IPS-11a (cell line): Measurements from ENCODE around the gene BNIP3.

Experiments used
- H3K4me3 ChIP-seq: one replicate; pipeline ENCODE4 v1.5.1; 2013; ENCODE audit warnings: low read depth, low read length, control low read depth

Gene BNIP3

DNA sequence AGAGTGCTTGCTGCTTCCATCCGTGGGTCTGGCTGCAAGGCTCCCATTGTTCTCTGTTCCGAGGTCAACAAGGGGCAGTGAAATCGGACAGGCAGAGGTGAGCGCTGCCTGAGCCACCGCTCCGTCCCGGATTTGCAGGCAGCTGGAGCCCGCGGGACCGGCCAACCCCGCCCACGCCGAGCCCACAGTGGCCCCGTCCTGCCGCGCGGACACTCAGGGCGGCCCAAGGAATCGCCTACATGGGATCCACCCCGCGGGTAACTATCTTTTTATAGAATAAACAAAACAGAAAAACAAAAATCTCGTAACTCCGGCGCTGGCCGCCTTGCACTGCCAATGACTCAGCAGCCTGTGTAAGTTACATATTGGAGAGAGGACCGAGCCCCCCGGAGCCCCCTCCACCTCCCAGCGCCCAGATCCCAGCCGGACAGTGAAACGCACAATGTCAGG, 1.9 kb downstream of the BNIP3 start:
- H3K4me3 ChIP-seq = no peak overlapping the region

- H3K4me3 ChIP-seq = no peak overlapping the region
Measured at GRCh38 chr10:131979336-131979735, 2.4 kb downstream of the BNIP3 start.

GRCh38 chr10:131978851-131979250, 2.9 kb downstream of the BNIP3 start:
- H3K4me3 ChIP-seq = no peak overlapping the region

DNA sequence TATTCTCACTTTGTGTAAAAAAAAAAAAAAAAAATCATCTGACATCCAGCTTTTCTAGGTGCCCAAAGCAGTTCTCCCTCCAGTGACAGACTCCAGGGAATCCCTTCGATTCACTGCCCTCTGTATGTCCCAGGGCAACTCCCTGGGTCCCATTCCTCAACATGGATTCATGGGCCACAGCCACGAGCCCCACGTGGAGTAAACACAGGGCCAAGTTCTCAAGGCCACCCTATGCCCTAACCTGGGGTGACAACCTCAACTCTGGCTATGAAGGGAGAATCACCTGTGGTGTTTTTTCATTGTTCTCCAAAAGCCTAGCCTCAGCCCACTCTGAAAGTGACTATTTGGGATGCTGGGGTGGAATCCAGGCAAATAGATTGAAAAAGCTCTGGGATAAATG, 3.4 kb downstream of the BNIP3 start:
- no peak overlapping the region for H3K4me3 ChIP-seq

DNA sequence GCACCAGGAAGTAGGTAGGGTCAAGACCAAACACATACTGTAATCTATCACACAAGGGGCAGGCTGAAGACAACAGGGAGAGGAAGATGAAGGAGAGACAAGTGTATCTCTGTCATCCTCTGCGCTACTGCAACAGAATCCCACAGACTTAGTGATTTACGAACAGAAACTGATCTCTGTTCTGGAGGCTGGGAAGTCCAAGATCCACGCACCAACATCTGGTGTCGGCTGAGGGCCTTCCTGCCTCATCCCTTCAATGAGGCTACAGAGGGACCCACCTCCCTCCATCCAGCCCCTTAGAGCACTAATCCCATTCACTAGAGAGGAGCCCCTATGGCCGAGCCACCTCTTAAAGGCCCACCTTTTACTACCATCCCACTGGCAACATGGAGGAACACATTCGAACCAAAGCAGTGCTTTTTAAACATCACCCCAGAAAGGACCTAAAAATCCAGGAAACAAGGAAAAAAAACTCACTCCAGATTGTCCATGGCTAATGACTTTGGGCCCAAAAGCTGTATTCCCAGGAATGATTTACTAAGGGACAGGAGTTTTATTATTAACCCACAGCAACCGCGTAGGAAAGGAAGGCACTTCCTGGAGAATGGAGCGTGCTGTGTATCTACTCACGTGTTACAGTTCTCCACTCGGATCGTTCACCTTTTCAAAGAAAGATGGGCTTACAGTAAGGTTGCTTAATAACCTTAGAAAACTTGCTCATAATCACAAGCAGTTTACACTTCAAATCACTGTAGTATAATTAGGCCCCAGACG, 4.2 kb downstream of the BNIP3 start:
- H3K4me3 ChIP-seq = no peak overlapping the region

DNA sequence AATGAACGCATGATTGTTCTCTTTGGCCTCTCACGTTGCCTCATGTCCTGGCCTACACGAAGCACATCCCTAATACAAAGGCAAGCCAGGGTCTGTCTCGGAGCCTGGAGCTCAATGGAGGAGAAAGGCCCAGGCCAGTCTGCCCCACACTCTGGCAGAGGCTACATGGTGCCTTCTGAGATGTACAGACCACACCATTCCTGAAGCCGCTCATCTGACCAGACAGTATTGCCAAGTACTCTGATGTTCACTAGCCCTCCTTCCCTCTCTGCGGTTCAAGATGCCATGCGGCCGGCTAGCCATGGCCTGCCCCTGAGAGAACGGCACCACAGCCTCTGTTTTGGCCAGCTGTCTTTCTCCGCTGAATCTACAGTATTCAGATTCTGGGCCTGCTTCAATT, 5.9 kb downstream of the BNIP3 start:
- no peak overlapping the region for H3K4me3 ChIP-seq

DNA sequence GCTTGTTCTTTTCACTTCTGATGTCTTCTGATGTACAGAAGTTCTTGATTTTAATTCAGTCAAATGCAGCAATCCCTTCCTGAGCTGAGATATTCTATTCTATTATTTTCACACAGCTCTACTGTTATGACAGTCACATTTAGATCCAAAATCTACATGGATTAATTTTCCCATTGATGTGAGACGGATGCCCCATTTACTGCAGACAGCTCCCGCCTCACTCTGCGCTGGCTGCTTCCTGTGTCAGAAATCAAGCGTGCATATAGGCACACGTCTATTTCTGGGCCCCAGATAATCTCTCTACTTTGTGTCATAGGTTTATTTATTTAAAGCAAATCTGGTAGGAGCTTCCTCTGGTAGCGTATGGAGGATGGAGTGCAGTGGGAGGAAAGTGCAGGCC, 6.7 kb downstream of the BNIP3 start:
- no peak overlapping the region for H3K4me3 ChIP-seq

- H3K4me3 ChIP-seq = no peak overlapping the region
Measured at GRCh38 chr10:131974034-131974817, 7.5 kb downstream of the BNIP3 start.

GRCh38 chr10:131973160-131973951, 8.4 kb downstream of the BNIP3 start:
- H3K4me3 ChIP-seq = no peak overlapping the region

DNA sequence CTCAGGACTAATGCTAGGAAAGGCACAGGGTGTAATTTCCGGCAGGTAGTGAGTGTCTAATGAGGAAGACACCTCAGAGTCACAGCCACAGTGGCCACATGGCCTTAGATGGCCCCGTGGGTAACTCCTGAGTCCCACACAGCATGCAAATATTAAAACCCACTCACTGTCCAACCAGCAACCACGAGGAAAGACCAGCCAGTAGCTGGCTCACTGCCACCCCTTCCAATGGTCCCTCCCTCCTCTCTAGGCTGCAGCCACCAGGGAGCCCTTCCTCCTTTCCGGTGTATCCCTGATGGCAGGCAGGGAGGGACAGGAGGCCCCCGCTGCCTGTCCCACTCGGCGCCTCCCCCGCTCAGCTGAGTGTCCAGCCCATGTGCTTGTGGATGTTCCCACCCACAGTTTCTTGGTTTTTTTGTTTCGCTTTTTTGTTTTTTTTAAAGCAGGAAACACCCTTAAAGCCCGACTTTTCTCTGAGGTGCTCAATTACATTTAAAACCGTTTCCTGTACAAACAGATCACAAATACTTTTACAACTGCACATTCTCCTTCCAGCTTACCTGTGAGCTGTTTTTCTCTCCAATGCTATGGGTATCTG, 9.2 kb downstream of the BNIP3 start:
- H3K4me3 ChIP-seq = no peak overlapping the region

- no peak overlapping the region for H3K4me3 ChIP-seq
Measured at GRCh38 chr10:131971591-131971990, 10.1 kb downstream of the BNIP3 start.

DNA sequence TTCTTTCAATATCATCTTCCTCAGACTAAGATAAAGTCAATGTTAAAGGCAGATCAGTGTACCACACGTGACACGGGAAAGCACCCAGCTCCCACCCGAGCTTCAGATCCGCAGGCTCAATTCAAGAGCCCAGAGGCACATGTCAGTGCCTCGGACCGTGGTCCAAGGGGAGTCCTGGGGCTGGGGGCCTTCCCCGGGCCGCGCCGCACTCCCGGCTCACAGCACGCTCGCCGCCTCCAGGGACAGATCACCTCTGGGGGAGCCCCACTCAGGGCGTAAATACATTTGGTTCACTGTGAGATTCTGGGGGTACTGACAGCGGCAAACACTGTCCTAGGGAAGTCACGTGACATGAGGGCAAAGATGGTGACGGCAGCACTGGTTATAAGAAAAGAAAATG, 10.8 kb downstream of the BNIP3 start:
- H3K4me3 ChIP-seq = no peak overlapping the region

- H3K4me3 ChIP-seq = no peak overlapping the region
Measured at GRCh38 chr10:131968949-131969348, 12.8 kb downstream of the BNIP3 start.

GRCh38 chr10:131964298-131964697, 17.4 kb downstream of the BNIP3 start:
- H3K4me3 ChIP-seq = no peak overlapping the region

DNA sequence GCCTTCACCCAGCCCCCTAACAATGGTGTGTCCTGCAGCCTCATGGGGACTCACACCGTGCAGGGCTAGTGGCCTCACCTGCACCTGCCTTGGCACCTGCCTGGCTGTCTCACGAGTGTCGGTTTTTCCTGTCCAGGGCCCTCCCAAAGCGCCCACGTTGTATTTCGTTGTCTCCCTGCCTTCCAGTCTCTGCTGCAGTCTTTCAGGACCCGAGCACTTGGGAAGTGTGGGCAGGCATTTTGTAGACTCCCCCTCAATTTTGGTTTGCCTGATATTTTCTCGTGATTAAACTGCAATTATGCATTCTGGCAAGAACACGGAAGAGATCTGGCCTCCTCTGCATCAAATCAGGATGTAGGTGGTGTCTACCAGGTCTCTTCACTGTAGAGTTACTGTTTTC, 17.9 kb downstream of the BNIP3 start:
- no peak overlapping the region for H3K4me3 ChIP-seq

DNA sequence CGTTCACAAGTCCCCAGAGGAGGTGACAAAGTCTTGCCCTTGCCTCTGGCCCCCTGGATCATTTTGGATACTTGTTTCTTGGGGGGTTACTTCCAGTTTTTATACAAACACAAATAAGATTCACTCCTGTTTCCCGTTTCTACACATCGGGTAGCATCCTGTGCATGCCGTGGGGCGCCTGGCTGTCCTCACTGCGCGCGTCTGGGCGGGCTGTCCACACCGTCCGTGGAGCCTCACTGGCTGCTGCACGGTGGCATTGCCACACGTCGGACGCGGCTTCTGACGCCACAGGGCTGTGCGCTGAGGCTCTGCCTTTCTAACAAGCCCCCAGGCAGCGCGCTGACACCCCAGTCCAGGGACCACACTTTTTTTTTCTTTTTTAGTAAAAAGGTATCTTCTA, 18.4 kb downstream of the BNIP3 start:
- H3K4me3 ChIP-seq = no peak overlapping the region

DNA sequence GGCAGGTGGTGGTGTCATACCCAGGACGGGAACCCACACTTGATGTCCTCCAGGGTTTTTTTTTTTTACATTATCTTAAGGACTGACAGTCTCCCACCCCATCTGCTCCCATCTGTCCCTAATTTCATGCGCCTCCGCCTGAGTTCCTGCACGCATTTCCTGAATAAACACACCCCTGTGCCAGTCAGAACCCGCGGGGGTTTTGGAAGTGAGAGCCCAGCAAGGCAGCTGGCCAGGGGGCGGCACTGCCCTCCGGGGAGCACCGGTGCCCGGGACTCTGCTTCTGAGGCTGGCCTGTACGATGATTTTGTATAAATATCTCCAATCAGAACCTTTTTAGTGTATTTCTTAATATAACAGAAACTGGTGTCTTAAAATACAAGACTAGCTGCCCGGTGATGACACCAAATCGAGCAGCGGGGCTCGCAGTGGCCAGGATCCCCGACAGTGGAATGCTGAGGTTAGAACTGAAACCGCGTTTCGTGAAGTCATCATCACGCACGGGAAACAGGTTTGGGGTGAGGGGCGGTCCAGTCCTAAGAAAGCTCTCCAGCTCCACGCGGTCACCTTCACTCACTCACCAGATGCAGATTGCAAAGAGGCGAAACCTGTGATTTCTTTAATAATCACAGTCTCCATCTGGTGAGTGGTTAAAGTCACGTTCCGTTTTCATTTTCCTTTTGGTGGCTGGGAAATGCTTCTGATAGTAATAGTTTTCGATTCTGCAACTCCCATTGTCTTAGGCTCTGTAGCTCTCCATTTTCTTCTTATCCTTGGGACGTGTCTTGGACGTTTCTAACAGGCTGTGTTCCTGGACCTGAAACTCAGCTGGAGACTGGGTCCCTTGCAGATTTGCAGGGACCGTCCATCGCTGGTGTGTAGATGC, 19.7 kb downstream of the BNIP3 start:
- no peak overlapping the region for H3K4me3 ChIP-seq

DNA sequence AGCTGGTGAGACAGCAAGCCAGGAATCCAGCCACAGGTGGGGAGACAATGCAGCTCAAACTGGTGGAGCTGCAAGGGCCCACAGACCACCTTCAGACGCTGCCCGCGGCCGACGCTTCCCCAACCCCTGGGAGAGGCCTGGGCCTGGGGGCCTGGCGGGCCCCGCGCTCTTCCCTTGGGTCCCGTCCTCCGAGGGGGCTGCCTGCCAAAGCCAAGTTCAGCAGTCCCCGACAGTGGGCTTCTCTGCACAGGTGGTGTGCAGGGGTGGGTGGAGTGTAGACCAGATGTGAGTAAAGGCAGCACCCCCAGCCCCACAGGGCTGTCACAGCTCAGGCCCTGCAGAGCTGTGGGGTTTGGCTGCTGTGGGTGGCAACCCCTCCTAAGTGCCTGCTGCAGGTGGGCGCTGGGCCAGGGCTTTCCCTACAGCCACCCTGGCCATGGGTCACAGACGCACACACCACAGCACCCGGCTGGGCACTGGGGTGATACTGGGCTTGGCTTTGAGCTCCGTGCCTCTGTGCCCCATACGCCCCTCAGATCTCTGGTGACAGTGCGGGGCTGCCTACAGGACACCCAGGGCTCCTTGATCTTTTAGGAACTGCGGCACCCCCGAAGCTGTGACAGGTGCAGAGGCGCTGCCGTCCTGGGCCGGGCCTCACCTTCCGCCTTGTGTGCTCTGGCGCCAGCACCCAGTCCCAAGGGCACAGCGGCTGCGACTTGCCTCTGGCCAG, 20.5 kb downstream of the BNIP3 start:
- H3K4me3 ChIP-seq = no peak overlapping the region

DNA sequence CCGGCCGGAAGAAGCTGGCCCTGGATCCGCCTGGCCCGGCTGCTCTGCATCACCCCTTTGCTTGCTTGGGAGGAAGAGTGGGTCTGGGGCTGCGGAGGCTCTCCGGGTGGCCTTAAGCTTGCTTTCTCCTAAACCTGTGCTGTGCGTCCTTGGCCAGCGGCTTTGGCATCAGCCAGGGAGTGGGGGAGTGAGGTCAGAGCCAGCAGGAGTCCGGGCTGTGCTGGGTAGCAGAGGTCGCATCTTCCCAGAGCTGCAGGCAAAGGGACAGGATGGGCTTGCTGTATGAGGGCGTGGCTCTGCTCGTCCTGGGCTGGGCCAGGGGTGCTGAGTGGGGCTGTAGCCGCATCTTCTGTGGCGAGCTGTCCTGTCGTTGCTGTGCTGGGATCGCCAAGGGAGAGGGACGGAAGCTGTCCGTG, 21.1 kb downstream of the BNIP3 start:
- no peak overlapping the region for H3K4me3 ChIP-seq
